ENCODE measurements around the gene MAB21L4.

Gene MAB21L4

GRCh38 chr2:240874715-240875227, 21.2 kb downstream of the MAB21L4 start:
- no peaks in the 10 kb centered on the region for H3K36me3 ChIP-seq (replicated peaks)
- no peak overlapping the region for H3K4me3 ChIP-seq (ENCODE audit: low read depth, low read length)
- H3K27me3 ChIP-seq (replicated peaks): no peaks in the 10 kb centered on the region
- TF ChIP-seq CTCF (IDR thresholded peaks at IDR 0.05; ENCODE audit: low read depth, low read length, missing control alignments): no peak
- H3K27ac ChIP-seq: no peak overlapping the region
- in situ Hi-C loops (cut with HindIII; ENCODE audit: low pct_ligation_motif_present, low sequenced_read_pairs): no loop called here
- DNase-seq: no peak

- no peak overlapping the region for H3K4me3 ChIP-seq (ENCODE audit: low read depth, low read length)
Observed at GRCh38 chr2:240873805-240874714, 21.9 kb downstream of the MAB21L4 start.

GRCh38 chr2:240873098-240873788, 22.7 kb downstream of the MAB21L4 start:
- in situ Hi-C loops (cut with HindIII; ENCODE audit: low pct_ligation_motif_present, low sequenced_read_pairs): no loop called here
- DNase-seq: no peak

More at GRCh38 chr2:240873805-240874714, 21.9 kb downstream of the MAB21L4 start:
- in situ Hi-C loops (cut with HindIII; ENCODE audit: low pct_ligation_motif_present, low sequenced_read_pairs): no loop called here
- no peaks in the 10 kb centered on the region for H3K27me3 ChIP-seq (replicated peaks)
- TF ChIP-seq CTCF (IDR thresholded peaks at IDR 0.05; ENCODE audit: low read depth, low read length, missing control alignments): no peak
- H3K36me3 ChIP-seq (replicated peaks): no peaks in the 10 kb centered on the region
- no peak overlapping the region for H3K27ac ChIP-seq
- DNase-seq: no peak

GRCh38 chr2:240872317-240873097, 23.4 kb downstream of the MAB21L4 start:
- no peaks in the 10 kb centered on the region for H3K36me3 ChIP-seq (replicated peaks)
- no peaks in the 10 kb centered on the region for H3K27me3 ChIP-seq (replicated peaks)
- in situ Hi-C loops (cut with HindIII; ENCODE audit: low pct_ligation_motif_present, low sequenced_read_pairs): no loop called here
- no peak overlapping the region for H3K27ac ChIP-seq
- no peak for DNase-seq
- no peak for TF ChIP-seq CTCF (IDR thresholded peaks at IDR 0.05; ENCODE audit: low read depth, low read length, missing control alignments)
- H3K4me3 ChIP-seq (ENCODE audit: low read depth, low read length): no peak overlapping the region

More at GRCh38 chr2:240873098-240873788, 22.7 kb downstream of the MAB21L4 start:
- H3K27me3 ChIP-seq (replicated peaks): no peaks in the 10 kb centered on the region
- no peak overlapping the region for H3K4me3 ChIP-seq (ENCODE audit: low read depth, low read length)
- no peak overlapping the region for H3K27ac ChIP-seq
- TF ChIP-seq CTCF (IDR thresholded peaks at IDR 0.05; ENCODE audit: low read depth, low read length, missing control alignments): no peak
- H3K36me3 ChIP-seq (replicated peaks): no peaks in the 10 kb centered on the region

GRCh38 chr2:240871071-240871958, 24.6 kb downstream of the MAB21L4 start:
- Histone ChIP-seq H3K4me3 (ENCODE audit: low read depth, low read length) (no peak overlapping the region), H3K27me3 (replicated peaks) (no peaks in the 10 kb centered on the region), H3K36me3 (replicated peaks) (no peaks in the 10 kb centered on the region), H3K27ac (no peak overlapping the region)
- in situ Hi-C loops (cut with HindIII; ENCODE audit: low pct_ligation_motif_present, low sequenced_read_pairs): no loop called here
- no peak for DNase-seq
- TF ChIP-seq CTCF (IDR thresholded peaks at IDR 0.05; ENCODE audit: low read depth, low read length, missing control alignments): no peak
